Measurements from ENCODE around the gene ASAP2. TPM values are rescaled to one million over a fixed set of nuclear protein-coding genes. Genes with fewer than 3 reads are reported as not detected.

ASAP2 gene
- total RNA-seq, 1 donor from 2014 or later: 32.2 TPM

GRCh38 chr2:9310798-9311197 is 104.2 kb downstream of the ASAP2 start:
- no peak for FAIRE-seq
- no peak for DNase-seq (ENCODE audit: low spot score in 2 of 2)

GRCh38 chr2:9311488-9311887 is 104.9 kb downstream of the ASAP2 start:
- DNase-seq (ENCODE audit: low spot score in 2 of 2): no peak
- FAIRE-seq: no peak

- DNase-seq (ENCODE audit: low spot score in 2 of 2) (no peak), FAIRE-seq (no peak)
These were observed 106.0 kb downstream of the ASAP2 start for GRCh38 chr2:9312591-9312990.

- DNase-seq (ENCODE audit: low spot score in 2 of 2): no peak
- FAIRE-seq: no peak
These were observed 106.8 kb downstream of the ASAP2 start for GRCh38 chr2:9313443-9313842.

- no peak for DNase-seq (ENCODE audit: low spot score in 2 of 2)
- no peak for FAIRE-seq
These were observed 108.8 kb downstream of the ASAP2 start for GRCh38 chr2:9315280-9315847.

- no peak for DNase-seq (ENCODE audit: low spot score in 2 of 2)
These were observed 110.9 kb downstream of the ASAP2 start for GRCh38 chr2:9317559-9317958.

GRCh38 chr2:9318461-9319337 is 112.1 kb downstream of the ASAP2 start:
- FAIRE-seq: no peak
- DNase-seq (ENCODE audit: low spot score in 2 of 2): no peak

More at GRCh38 chr2:9317559-9317958, 110.9 kb downstream of the ASAP2 start:
- no peak for FAIRE-seq

GRCh38 chr2:9319338-9319715 is 112.7 kb downstream of the ASAP2 start:
- DNase-seq (ENCODE audit: low spot score in 2 of 2) (no peak), FAIRE-seq (no peak)

GRCh38 chr2:9322576-9322975 is 116.0 kb downstream of the ASAP2 start:
- no peak for DNase-seq (ENCODE audit: low spot score in 2 of 2)
- FAIRE-seq: no peak

GRCh38 chr2:9325428-9325827 is 118.8 kb downstream of the ASAP2 start:
- FAIRE-seq (no peak), DNase-seq (ENCODE audit: low spot score in 2 of 2) (no peak)

GRCh38 chr2:9326975-9327374 is 120.4 kb downstream of the ASAP2 start:
- DNase-seq (ENCODE audit: low spot score in 2 of 2): no peak
- no peak for FAIRE-seq

- no peak for DNase-seq (ENCODE audit: low spot score in 2 of 2)
- FAIRE-seq: no peak
These were observed 121.3 kb downstream of the ASAP2 start for GRCh38 chr2:9327873-9328352.

GRCh38 chr2:9328931-9329330 is 122.3 kb downstream of the ASAP2 start:
- FAIRE-seq: no peak

GRCh38 chr2:9329497-9329896 is 122.9 kb downstream of the ASAP2 start:
- DNase-seq (ENCODE audit: low spot score in 2 of 2) (no peak), FAIRE-seq (no peak)

More at GRCh38 chr2:9328931-9329330, 122.3 kb downstream of the ASAP2 start:
- DNase-seq (ENCODE audit: low spot score in 2 of 2): no peak

- DNase-seq (ENCODE audit: low spot score in 2 of 2) (no peak), FAIRE-seq (no peak)
These were observed 124.1 kb downstream of the ASAP2 start for GRCh38 chr2:9330612-9331270.

GRCh38 chr2:9331704-9332103 is 125.1 kb downstream of the ASAP2 start:
- DNase-seq (ENCODE audit: low spot score in 2 of 2) (no peak), FAIRE-seq (no peak)

GRCh38 chr2:9332136-9332852 is 125.7 kb downstream of the ASAP2 start:
- FAIRE-seq (no peak), DNase-seq (ENCODE audit: low spot score in 2 of 2) (no peak)

GRCh38 chr2:9332853-9333245 is 126.2 kb downstream of the ASAP2 start:
- DNase-seq (ENCODE audit: low spot score in 2 of 2): no peak
- FAIRE-seq: no peak

GRCh38 chr2:9333591-9334171 is 127.1 kb downstream of the ASAP2 start:
- FAIRE-seq (no peak), DNase-seq (ENCODE audit: low spot score in 2 of 2) (peak in 1 of 2 donors; percentile 49)

GRCh38 chr2:9334761-9335160 is 128.1 kb downstream of the ASAP2 start:
- DNase-seq (ENCODE audit: low spot score in 2 of 2) (no peak), FAIRE-seq (no peak)

Measured in frontal cortex (tissue), 4 donors.